SK-N-SH treated with all-trans-retinoic acid at 6 μM for 48 hours (cell line): ENCODE results near the gene AGAP1.

Source experiments
- ARNTL ChIP-seq: fragments of 450-650 bp; formaldehyde crosslinking; IDR thresholded peaks from 2 replicates; pipeline ENCODE4 v1.5.0; 2020; ENCODE audit warnings: low read depth, mild to moderate bottlenecking, moderate library complexity, borderline replicate concordance
- CSDC2 ChIP-seq: fragments of 250-450 bp; sonication (Bioruptor Pico); IDR thresholded peaks from 2 replicates; pipeline ENCODE4 v1.5.0; 2020; ENCODE audit warnings: mild to moderate bottlenecking, moderate library complexity
- ESRRG ChIP-seq: fragments of 250-450 bp; sonication (Bioruptor Pico); IDR thresholded peaks from 2 replicates; pipeline ENCODE4 v1.6.1; 2021; ENCODE audit warnings: mild to moderate bottlenecking
- PATZ1 ChIP-seq: fragments of 250-450 bp; sonication (Bioruptor Pico); IDR thresholded peaks from 2 replicates; pipeline ENCODE4 v1.8.0; 2020; ENCODE audit warnings: mild to moderate bottlenecking, moderate library complexity, borderline replicate concordance
- TCF4 ChIP-seq: fragments of 250-450 bp; sonication (Bioruptor Pico); IDR thresholded peaks from 2 replicates; pipeline ENCODE4 v1.8.0; 2021; ENCODE audit warnings: mild to moderate bottlenecking, moderate library complexity, borderline replicate concordance
- ZFP3 ChIP-seq: fragments of 250-450 bp; sonication (Bioruptor Pico); IDR thresholded peaks from 2 replicates; pipeline ENCODE4 v1.5.0; 2020; ENCODE audit warnings: mild to moderate bottlenecking, moderate library complexity
- ZNF565 ChIP-seq: fragments of 450-650 bp; formaldehyde crosslinking; conservative IDR thresholded peaks from 2 replicates; pipeline ENCODE4 v1.5.0; 2020; ENCODE audit warnings: low read depth, mild to moderate bottlenecking, moderate library complexity
- ZNF8 ChIP-seq: fragments of 450-650 bp; formaldehyde crosslinking; IDR thresholded peaks from 2 replicates; pipeline ENCODE4 v1.5.0; 2020; ENCODE audit warnings: mild to moderate bottlenecking, moderate library complexity

GRCh38 chr2:235495373-235496238, 1.8 kb downstream of the AGAP1 start:
- no peak for TF ChIP-seq ZNF565 (CRISPR knock-in tag)
- no peak for TF ChIP-seq PATZ1
- no peak for TF ChIP-seq ZNF8 (CRISPR knock-in tag)
- TF ChIP-seq CSDC2 (CRISPR knock-in tag), result no peak
- TF ChIP-seq ARNTL (CRISPR knock-in tag), result no peak
- TF ChIP-seq TCF4 (CRISPR knock-in tag), result no peak
- TF ChIP-seq ESRRG (CRISPR knock-in tag), result no peak
- TF ChIP-seq ZFP3 (CRISPR knock-in tag), result no peak
